ENCODE measurements around the gene ZBTB45. TPM values are rescaled to one million over a fixed set of nuclear protein-coding genes. Genes with fewer than 3 reads are reported as not detected.
A peak's percentile ranks its signal among the peaks of the same experiment; 100 is the strongest.
"Not testable (repeated sequence)": the region's sequence is repeated elsewhere in the genome, so short reads cannot be mapped to it uniquely, and the experiment has no call there.

ZBTB45 gene
- total RNA-seq, 1 donor from 2014 or later = 46.5 TPM

DNA sequence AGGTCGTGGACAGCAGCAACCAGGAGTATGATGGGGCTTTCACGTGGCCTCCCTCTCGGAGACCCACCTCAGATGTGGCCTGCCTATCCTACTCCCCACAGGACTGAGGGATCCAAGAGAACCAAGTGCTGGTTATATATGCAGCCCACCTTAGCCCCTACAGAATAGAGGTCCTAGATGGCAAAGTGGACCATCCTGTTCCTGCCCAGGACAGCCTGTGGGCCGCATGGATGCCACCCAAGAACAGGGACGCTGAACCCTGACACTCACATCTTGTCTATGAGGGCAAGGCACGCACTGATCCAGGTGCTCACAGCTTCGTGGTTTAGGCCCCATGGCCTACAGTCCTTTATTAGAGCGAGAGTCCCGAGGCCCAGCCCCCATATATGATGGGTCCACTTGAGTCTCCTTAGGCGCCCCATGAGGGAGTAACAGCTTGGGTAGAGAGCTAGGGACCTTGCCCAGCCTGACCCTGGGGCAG, 6.4 kb downstream of the ZBTB45 start:
- DNase-seq (ENCODE audit: low spot score in 2 of 2) = no peak
- intact Hi-C loops (cut with DNase I) = no loop called here
- Histone ChIP-seq H3K4me1 (peaks cover 9 to 26% of the 10 kb centered on the region in 2 donors), H3K9me3 (no peaks in the 10 kb centered on the region), H3K27ac (peak overlapping the region in 1 of 2 donors; percentile 27), H3K27me3 (no peaks in the 10 kb centered on the region), H3K36me3 (peaks cover 24 to 26% of the 10 kb centered on the region in 2 donors), H3K4me3 (no peak overlapping the region)
- TF ChIP-seq CTCF (IDR thresholded peaks at IDR 0.05) = no peak

DNA sequence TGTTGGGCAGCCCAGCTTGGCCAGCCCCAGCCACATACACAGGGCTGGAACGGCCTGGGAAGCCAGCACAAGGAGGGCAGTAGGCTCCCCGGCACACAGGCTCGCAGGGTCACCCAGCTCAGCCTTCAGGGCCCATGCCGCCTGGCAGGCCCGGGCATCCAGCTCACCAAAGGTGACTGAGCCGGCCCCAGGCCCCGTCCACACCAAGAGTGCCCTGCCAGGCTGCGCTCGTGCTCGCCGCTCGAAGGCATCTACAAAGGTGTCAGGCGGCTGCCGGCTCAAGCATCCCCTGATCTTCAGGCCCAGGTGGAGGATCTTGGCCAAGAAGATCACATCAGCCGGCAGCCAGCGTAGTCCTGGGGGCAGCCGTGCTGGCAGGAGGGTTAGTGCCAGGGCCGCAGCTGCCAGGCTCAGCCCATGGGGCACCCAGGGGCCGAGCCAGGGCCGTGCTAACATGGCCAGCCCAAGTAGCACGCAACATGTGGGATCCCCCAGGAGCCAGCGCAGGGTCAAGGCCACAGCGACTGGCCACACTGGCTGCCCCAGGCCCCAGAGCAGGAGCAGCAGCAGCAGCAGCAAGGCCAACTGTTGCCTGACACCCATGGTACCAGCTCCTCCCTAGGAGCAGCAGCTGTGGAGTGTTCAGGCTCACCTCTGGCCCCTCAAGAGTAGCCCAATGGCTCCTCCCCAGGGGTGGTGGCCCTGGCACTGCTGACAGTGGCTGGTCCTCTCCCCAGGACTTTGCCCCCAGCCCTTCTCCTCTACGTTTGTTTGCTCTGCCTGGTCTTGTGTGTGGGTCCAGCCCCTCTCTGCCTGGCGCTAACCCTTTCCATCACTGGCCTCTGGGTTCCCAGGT, 8.0 kb downstream of the ZBTB45 start, which contains the start of gene SLC27A5:
SLC27A5 (minus strand) TSS at position 640 of the 856 bp plus-strand sequence; CDS start at position 603, 37 bp downstream.
- Histone ChIP-seq H3K4me1 (peaks cover 0 to 16% of the 10 kb centered on the region in 2 donors), H3K36me3 (peaks cover 16% of the 10 kb centered on the region in 2 donors), H3K27ac (no peak within 1 kb of the TSS), H3K4me3 (no peak within 1 kb of the TSS), H3K9me3 (no peaks in the 10 kb centered on the region), H3K27me3 (no peaks in the 10 kb centered on the region)
- TF ChIP-seq CTCF (IDR thresholded peaks at IDR 0.05) = no peak
- DNase-seq (ENCODE audit: low spot score in 2 of 2) = no peak
- intact Hi-C loops (cut with DNase I) = no loop called here

- no peak for TF ChIP-seq CTCF (IDR thresholded peaks at IDR 0.05)
- Histone ChIP-seq H3K4me1 (peaks cover 0 to 8% of the 10 kb centered on the region in 2 donors), H3K9me3 (no peaks in the 10 kb centered on the region), H3K4me3 (no peak overlapping the region), H3K27ac (no peak overlapping the region), H3K36me3 (peaks cover 2 to 4% of the 10 kb centered on the region in 2 donors), H3K27me3 (no peaks in the 10 kb centered on the region)
- intact Hi-C loops (cut with DNase I) = no loop called here
- DNase-seq (ENCODE audit: low spot score in 2 of 2) = no peak
These were observed 9.3 kb downstream of the ZBTB45 start for GRCh38 chr19:58510084-58510862.

DNA sequence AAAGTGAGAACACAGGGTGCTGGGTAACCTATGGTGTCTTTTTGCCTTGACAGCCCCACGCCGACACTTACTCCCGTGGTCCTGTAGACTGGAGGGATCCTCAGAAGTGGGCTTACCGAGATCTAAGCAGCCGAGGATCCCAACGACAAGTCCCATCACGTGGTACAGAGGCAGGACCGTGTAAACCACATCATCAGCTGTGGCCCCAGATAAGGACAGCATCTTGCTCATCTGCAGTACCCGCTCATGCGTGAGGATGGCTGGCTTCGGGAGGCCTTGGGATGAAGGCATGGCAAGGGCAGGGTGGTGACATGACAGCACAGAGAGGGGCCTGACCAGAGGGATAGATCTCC, 9.9 kb downstream of the ZBTB45 start:
- no peaks in the 10 kb centered on the region for H3K9me3 ChIP-seq
- no peaks in the 10 kb centered on the region for H3K27me3 ChIP-seq
- no peak overlapping the region for H3K27ac ChIP-seq
- no peak overlapping the region for H3K4me3 ChIP-seq
- peaks cover under 1 to 2% of the 10 kb centered on the region in 2 donors for H3K36me3 ChIP-seq
- peaks cover 0 to 8% of the 10 kb centered on the region in 2 donors for H3K4me1 ChIP-seq
- no peak for DNase-seq (ENCODE audit: low spot score in 2 of 2)
- TF ChIP-seq CTCF (IDR thresholded peaks at IDR 0.05) = no peak
- intact Hi-C loops (cut with DNase I) = no loop called here

DNA sequence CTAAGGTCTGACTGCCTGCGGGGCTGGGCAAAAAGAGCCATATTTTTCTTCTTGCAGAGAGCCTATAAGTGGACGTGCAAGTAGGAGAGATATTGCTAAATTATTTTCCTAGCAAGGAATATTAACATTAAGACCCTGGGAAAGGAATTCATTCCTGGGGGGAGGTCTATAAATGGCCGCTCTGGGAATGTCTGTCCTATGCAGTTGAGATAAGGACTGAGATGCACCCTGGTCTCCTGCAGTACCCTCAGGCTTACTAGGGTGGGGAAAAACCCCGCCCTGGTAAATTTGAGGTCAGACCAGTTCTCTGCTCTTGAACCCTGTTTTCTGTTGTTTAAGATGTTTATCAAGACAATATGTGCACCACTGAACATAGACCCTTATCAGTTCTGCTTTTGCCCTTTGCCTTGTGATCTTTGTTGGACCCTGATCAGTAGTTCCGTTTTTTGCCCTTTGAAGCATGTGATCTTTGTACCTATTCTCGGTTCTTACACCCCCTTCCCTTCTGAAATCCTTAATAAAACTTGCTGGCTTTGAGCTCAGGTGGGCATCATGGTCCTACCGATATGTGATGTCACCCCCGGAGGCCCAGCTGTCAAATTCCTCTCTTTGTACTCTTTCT, 11.9 kb downstream of the ZBTB45 start:
- H3K27ac ChIP-seq; H3K4me1 ChIP-seq; H3K27me3 ChIP-seq; intact Hi-C loops (cut with DNase I); H3K9me3 ChIP-seq; H3K36me3 ChIP-seq; H3K4me3 ChIP-seq; DNase-seq (ENCODE audit: low spot score in 2 of 2): not testable (repeated sequence)
